Gastrocnemius medialis (tissue), 4 donors: Measurements from ENCODE around the gene VSTM2B. TPM values are rescaled to one million over a fixed set of nuclear protein-coding genes. Genes with fewer than 3 reads are reported as not detected.

Source experiments
- ATAC-seq, 2 donors: fragments of 150-250 bp; one replicate each; pipeline ENCODE4 v1.9.1; 2016
- DNase-seq, 2 donors: peaks; one replicate each; pipeline ENCODE4 v3.0.0-alpha.2; 2019
- H3K27ac ChIP-seq, 4 donors: fragments of 200-600 bp; sonication (generic); 1 replicate in 1 of 4; 2 replicates in 3 of 4; pipeline ENCODE4 v1.5.1; 2016 to 2018; ENCODE audit warnings: mild to moderate bottlenecking in 2 of 4, moderate library complexity in 1 of 4
- H3K27me3 ChIP-seq, 3 donors: fragments of 200-600 bp; sonication (generic) in 2 of 3; 1 replicate in 1 of 3; 2 replicates in 2 of 3; pipeline versions ENCODE4 v1.5.1 to v1.6.0; 2016 to 2019; ENCODE audit warnings: mild to moderate bottlenecking in 1 of 3, moderate library complexity in 1 of 3
- H3K36me3 ChIP-seq, 2 donors: fragments of 200-600 bp; sonication (generic) in 1 of 2; one replicate each; pipeline ENCODE4 v1.5.1; 2017 to 2018
- H3K4me1 ChIP-seq, 2 donors: fragments of 200-600 bp; sonication (generic) in 1 of 2; one replicate each; pipeline ENCODE4 v1.5.1; 2016 to 2017; ENCODE audit warnings: mild to moderate bottlenecking in 2 of 2
- H3K4me3 ChIP-seq, 4 donors: fragments of 200-600 bp; sonication (generic) in 3 of 4; 1 replicate in 1 of 4; 2 replicates in 3 of 4; pipeline ENCODE4 v1.5.1; 2016 to 2019; ENCODE audit warnings: mild to moderate bottlenecking in 2 of 4
- H3K9me3 ChIP-seq, 3 donors: fragments of 200-600 bp; sonication (generic) in 2 of 3; 1 replicate in 1 of 3; 2 replicates in 2 of 3; pipeline ENCODE4 v1.5.1; 2016 to 2019
- CTCF ChIP-seq, 5 experiments: fragments of 450-650 bp in 3 of 5; fragments of 200-600 bp in 2 of 5; sonication (generic) in 2 of 5; IDR thresholded peaks in 4 of 5; conservative IDR thresholded peaks in 1 of 5; 1 replicate in 4 of 5; 2 replicates in 1 of 5; pipeline ENCODE4 v1.5.1; 2016 to 2019; ENCODE audit warnings: antibody characterized with exemption in 5 of 5, mild to moderate bottlenecking in 3 of 5, moderate library complexity in 3 of 5
- POLR2A ChIP-seq, 2 donors: fragments of 450-650 bp; IDR thresholded peaks; one replicate each; pipeline ENCODE4 v1.6.1; 2017; ENCODE audit warnings: antibody characterized with exemption in 2 of 2, mild to moderate bottlenecking in 2 of 2, moderate library complexity in 2 of 2
- in situ Hi-C, 4 donors: fragments of 200-750 bp; cut with MboI; loops; one replicate each; pipeline versions ENCODE4 v1.15.0 to v1.8.0; 2017; ENCODE audit warnings: low sequenced_read_pairs in 4 of 4
- intact Hi-C: fragments of 100-400 bp; cut with DNase I; formaldehyde crosslinking; loops from one replicate; pipeline ENCODE4 v1.15.1; 2023; ENCODE audit warnings: low total_unique reads
- total RNA-seq, 4 donors: library from RNA; depleted of rRNA; stranded (reverse); fragments of >200 nt; gene quantifications; one replicate each; pipeline versions ENCODE4 v1.1.0 to v1.2.3, GENCODE V29; 2016

Gene VSTM2B
- total RNA-seq, 4 donors from 2014 or later, result not detected

GRCh38 chr19:29517412-29517811 lies 8.4 kb upstream of the VSTM2B start:
- ATAC-seq, result no peak
- Histone ChIP-seq H3K27me3 (peaks cover 2 to 11% (median 3%) of the 10 kb centered on the region in 3 donors), H3K4me1 (no peaks in the 10 kb centered on the region), H3K4me3 (no peak overlapping the region), H3K9me3 (no peaks in the 10 kb centered on the region), H3K36me3 (no peaks in the 10 kb centered on the region), H3K27ac (no peak overlapping the region)
- in situ Hi-C loops, result no loop called here
- TF ChIP-seq POLR2A (IDR thresholded peaks at IDR 0.05) (no peak), CTCF (IDR thresholded peaks at IDR 0.05 in 4 of 5, conservative IDR thresholded peaks at IDR 0.05 in 1 of 5) (no peak)
- intact Hi-C loops, result no loop called here
- no peak for DNase-seq

GRCh38 chr19:29517946-29518345 lies 7.8 kb upstream of the VSTM2B start:
- DNase-seq (no peak), ATAC-seq (no peak)
- Histone ChIP-seq H3K9me3 (no peaks in the 10 kb centered on the region), H3K27ac (no peak overlapping the region), H3K4me3 (no peak overlapping the region), H3K4me1 (no peaks in the 10 kb centered on the region), H3K36me3 (no peaks in the 10 kb centered on the region), H3K27me3 (peaks cover 2 to 11% (median 3%) of the 10 kb centered on the region in 3 donors)
- in situ Hi-C loops, result no loop called here
- intact Hi-C loops, result no loop called here
- no peak for TF ChIP-seq POLR2A (IDR thresholded peaks at IDR 0.05)
- TF ChIP-seq CTCF (IDR thresholded peaks at IDR 0.05 in 4 of 5, conservative IDR thresholded peaks at IDR 0.05 in 1 of 5), result no peak

- Histone ChIP-seq H3K36me3 (no peaks in the 10 kb centered on the region), H3K4me1 (no peaks in the 10 kb centered on the region), H3K27me3 (peaks cover 7 to 14% (median 10%) of the 10 kb centered on the region in 3 donors), H3K27ac (no peak overlapping the region), H3K4me3 (no peak overlapping the region), H3K9me3 (no peaks in the 10 kb centered on the region)
- in situ Hi-C loops, result no loop called here
- TF ChIP-seq POLR2A (IDR thresholded peaks at IDR 0.05) (no peak), CTCF (IDR thresholded peaks at IDR 0.05 in 4 of 5, conservative IDR thresholded peaks at IDR 0.05 in 1 of 5) (no peak)
- DNase-seq (no peak), ATAC-seq (no peak)
- intact Hi-C loops, result no loop called here
These were observed 6.6 kb upstream of the VSTM2B start for GRCh38 chr19:29519146-29519545.

GRCh38 chr19:29519931-29520330 lies 5.9 kb upstream of the VSTM2B start:
- Histone ChIP-seq H3K4me3 (no peak overlapping the region), H3K9me3 (no peaks in the 10 kb centered on the region), H3K4me1 (no peaks in the 10 kb centered on the region), H3K27me3 (peaks cover 13 to 22% (median 18%) of the 10 kb centered on the region in 3 donors), H3K27ac (no peak overlapping the region), H3K36me3 (no peaks in the 10 kb centered on the region)
- intact Hi-C loops (no loop called here), in situ Hi-C loops (no loop called here)
- DNase-seq, result no peak
- ATAC-seq, result no peak
- TF ChIP-seq POLR2A (IDR thresholded peaks at IDR 0.05) (no peak), CTCF (IDR thresholded peaks at IDR 0.05 in 4 of 5, conservative IDR thresholded peaks at IDR 0.05 in 1 of 5) (no peak)

- no peak overlapping the region for H3K4me3 ChIP-seq
- peaks cover 0 to 4% of the 10 kb centered on the region in 2 donors for H3K4me1 ChIP-seq
- H3K36me3 ChIP-seq, result no peaks in the 10 kb centered on the region
- no peaks in the 10 kb centered on the region for H3K9me3 ChIP-seq
- no peak for TF ChIP-seq CTCF (IDR thresholded peaks at IDR 0.05 in 4 of 5, conservative IDR thresholded peaks at IDR 0.05 in 1 of 5)
- no peak for TF ChIP-seq POLR2A (IDR thresholded peaks at IDR 0.05)
- intact Hi-C loops, result no loop called here
- peaks cover 14 to 24% (median 22%) of the 10 kb centered on the region in 3 donors for H3K27me3 ChIP-seq
- ATAC-seq (no peak), DNase-seq (no peak)
- in situ Hi-C loops, result no loop called here
- H3K27ac ChIP-seq, result no peak overlapping the region
These were observed 5.4 kb upstream of the VSTM2B start for GRCh38 chr19:29520390-29520789.
